ENCODE results near the gene IYD.

DNA sequence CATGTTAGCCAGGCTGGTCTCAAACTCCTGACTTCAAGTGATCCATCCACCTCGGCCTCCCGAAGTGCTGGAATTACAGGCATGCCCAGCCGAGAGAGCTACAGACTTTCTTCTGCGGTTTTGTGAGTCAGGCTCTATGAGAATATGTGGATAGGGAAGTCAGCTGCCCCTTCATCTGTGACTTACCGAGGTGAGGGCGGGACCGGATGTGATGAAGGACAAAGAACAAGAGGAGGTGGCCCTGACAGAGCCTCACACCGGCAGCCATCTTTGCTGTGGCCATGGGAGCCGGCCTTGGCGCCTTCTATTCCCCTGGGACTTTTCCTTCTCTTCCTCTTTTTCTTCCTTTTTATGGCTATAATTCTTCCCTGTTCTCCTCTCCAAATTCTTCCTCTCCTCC, 67.0 kb downstream of the IYD start:
- TF ChIP-seq, protein P1, sequence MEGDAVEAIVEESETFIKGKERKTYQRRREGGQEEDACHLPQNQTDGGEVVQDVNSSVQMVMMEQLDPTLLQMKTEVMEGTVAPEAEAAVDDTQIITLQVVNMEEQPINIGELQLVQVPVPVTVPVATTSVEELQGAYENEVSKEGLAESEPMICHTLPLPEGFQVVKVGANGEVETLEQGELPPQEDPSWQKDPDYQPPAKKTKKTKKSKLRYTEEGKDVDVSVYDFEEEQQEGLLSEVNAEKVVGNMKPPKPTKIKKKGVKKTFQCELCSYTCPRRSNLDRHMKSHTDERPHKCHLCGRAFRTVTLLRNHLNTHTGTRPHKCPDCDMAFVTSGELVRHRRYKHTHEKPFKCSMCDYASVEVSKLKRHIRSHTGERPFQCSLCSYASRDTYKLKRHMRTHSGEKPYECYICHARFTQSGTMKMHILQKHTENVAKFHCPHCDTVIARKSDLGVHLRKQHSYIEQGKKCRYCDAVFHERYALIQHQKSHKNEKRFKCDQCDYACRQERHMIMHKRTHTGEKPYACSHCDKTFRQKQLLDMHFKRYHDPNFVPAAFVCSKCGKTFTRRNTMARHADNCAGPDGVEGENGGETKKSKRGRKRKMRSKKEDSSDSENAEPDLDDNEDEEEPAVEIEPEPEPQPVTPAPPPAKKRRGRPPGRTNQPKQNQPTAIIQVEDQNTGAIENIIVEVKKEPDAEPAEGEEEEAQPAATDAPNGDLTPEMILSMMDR (IDR thresholded peaks at IDR 0.05 in 2 of 3, conservative IDR thresholded peaks at IDR 0.05 in 1 of 3; ENCODE audit: control insufficient read depth in 2 of 3, extremely low read depth in 1 of 3, insufficient read depth in 1 of 3, low read depth in 3 of 3, low read length in 3 of 3) = no peak
- no peak for TF ChIP-seq EZH2 (IDR thresholded peaks at IDR 0.05; ENCODE audit: borderline replicate concordance, control insufficient read depth, low read depth, low read length)
- no peak for TF ChIP-seq RFX5 (IDR thresholded peaks at IDR 0.05; ENCODE audit: low read depth, low read length)
- TF ChIP-seq NFXL1 (IDR thresholded peaks at IDR 0.05; ENCODE audit: borderline replicate concordance) = no peak
- TF ChIP-seq JUND (IDR thresholded peaks at IDR 0.05; ENCODE audit: low read depth, low read length) = no peak
- TF ChIP-seq NRF1 (conservative IDR thresholded peaks at IDR 0.05; ENCODE audit: low read depth, low read length) = no peak
- TF ChIP-seq TAF1 (IDR thresholded peaks at IDR 0.05; ENCODE audit: borderline replicate concordance, low read depth, low read length) = no peak
- no peak for TF ChIP-seq POLR2A (IDR thresholded peaks at IDR 0.05; ENCODE audit: low read depth, low read length)
- no peak for TF ChIP-seq LARP7 (IDR thresholded peaks at IDR 0.05)
- TF ChIP-seq, protein P2, sequence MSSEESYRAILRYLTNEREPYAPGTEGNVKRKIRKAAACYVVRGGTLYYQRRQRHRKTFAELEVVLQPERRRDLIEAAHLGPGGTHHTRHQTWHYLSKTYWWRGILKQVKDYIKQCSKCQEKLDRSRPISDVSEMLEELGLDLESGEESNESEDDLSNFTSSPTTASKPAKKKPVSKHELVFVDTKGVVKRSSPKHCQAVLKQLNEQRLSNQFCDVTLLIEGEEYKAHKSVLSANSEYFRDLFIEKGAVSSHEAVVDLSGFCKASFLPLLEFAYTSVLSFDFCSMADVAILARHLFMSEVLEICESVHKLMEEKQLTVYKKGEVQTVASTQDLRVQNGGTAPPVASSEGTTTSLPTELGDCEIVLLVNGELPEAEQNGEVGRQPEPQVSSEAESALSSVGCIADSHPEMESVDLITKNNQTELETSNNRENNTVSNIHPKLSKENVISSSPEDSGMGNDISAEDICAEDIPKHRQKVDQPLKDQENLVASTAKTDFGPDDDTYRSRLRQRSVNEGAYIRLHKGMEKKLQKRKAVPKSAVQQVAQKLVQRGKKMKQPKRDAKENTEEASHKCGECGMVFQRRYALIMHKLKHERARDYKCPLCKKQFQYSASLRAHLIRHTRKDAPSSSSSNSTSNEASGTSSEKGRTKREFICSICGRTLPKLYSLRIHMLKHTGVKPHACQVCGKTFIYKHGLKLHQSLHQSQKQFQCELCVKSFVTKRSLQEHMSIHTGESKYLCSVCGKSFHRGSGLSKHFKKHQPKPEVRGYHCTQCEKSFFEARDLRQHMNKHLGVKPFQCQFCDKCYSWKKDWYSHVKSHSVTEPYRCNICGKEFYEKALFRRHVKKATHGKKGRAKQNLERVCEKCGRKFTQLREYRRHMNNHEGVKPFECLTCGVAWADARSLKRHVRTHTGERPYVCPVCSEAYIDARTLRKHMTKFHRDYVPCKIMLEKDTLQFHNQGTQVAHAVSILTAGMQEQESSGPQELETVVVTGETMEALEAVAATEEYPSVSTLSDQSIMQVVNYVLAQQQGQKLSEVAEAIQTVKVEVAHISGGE (CRISPR knock-in tag; IDR thresholded peaks at IDR 0.05) = no peak
- TF ChIP-seq NFIC (IDR thresholded peaks at IDR 0.05; ENCODE audit: low read depth, low read length) = no peak
- no peak for TF ChIP-seq ZNF384 (IDR thresholded peaks at IDR 0.05; ENCODE audit: borderline replicate concordance, low read depth, low read length)
- no peak for TF ChIP-seq EGR1 (IDR thresholded peaks at IDR 0.05; ENCODE audit: borderline replicate concordance in 1 of 2, low read depth in 2 of 2, low read length in 2 of 2)
